Neuronal stem cell (in vitro differentiated cells): ENCODE results near the gene PTPRM.
A peak's percentile ranks its signal among the peaks of the same experiment; 100 is the strongest.

Experiments
- DNase-seq: peaks from one replicate; pipeline ENCODE4 v3.0.0-alpha.2; 2013; ENCODE audit warnings: low spot score
- H2AFZ ChIP-seq: one replicate; pipeline ENCODE4 v1.6.1; 2013; ENCODE audit warnings: mild to moderate bottlenecking, low read length, inconsistent platforms
- H2AK5ac ChIP-seq: 2 replicates; pipeline ENCODE4 v1.6.1; 2013; ENCODE audit warnings: low read depth, mild to moderate bottlenecking, inconsistent platforms, low read length, moderate library complexity, mixed read lengths
- H2BK120ac ChIP-seq: 2 replicates; pipeline ENCODE4 v1.6.1; 2013; ENCODE audit warnings: low read depth, mild to moderate bottlenecking, inconsistent platforms, low read length, moderate library complexity, mixed read lengths
- H2BK12ac ChIP-seq: one replicate; pipeline ENCODE4 v1.6.1; 2013; ENCODE audit warnings: low read length, inconsistent platforms
- H2BK15ac ChIP-seq: 2 replicates; pipeline ENCODE4 v1.6.1; 2013; ENCODE audit warnings: mild to moderate bottlenecking, low read length, inconsistent platforms, mixed read lengths
- H2BK5ac ChIP-seq: one replicate; pipeline ENCODE4 v1.6.1; 2013; ENCODE audit warnings: inconsistent platforms, mild to moderate bottlenecking, low read length, moderate library complexity
- H3K14ac ChIP-seq: one replicate; pipeline ENCODE4 v1.6.1; 2013; ENCODE audit warnings: low read length, inconsistent platforms
- H3K18ac ChIP-seq: 2 replicates; pipeline ENCODE4 v1.6.1; 2013; ENCODE audit warnings: low read length, inconsistent platforms
- H3K23ac ChIP-seq: 2 replicates; pipeline ENCODE4 v1.6.1; 2013; ENCODE audit warnings: low read depth, mild to moderate bottlenecking, mixed read lengths, low read length, inconsistent platforms; ENCODE audit not compliant: poor library complexity
- H3K27ac ChIP-seq: replicated peaks from 3 replicates; pipeline ENCODE4 v1.5.1; 2013; ENCODE audit warnings: low read length, inconsistent platforms
- H3K27me3 ChIP-seq, 3 experiments: 2 replicates each; pipeline ENCODE4 v1.6.1; 2013; ENCODE audit warnings: low read length in 3 of 3, mild to moderate bottlenecking in 2 of 3, inconsistent platforms in 1 of 3, low read depth in 1 of 3, mixed read lengths in 1 of 3, moderate library complexity in 1 of 3; ENCODE audit not compliant: control insufficient read depth in 3 of 3, insufficient read depth in 3 of 3
- H3K36me3 ChIP-seq, 2 donors: replicated peaks in 1 of 2; 2 replicates each; pipeline ENCODE4 v1.6.1; 2013; ENCODE audit warnings: low read length in 2 of 2; ENCODE audit not compliant: control insufficient read depth in 2 of 2, insufficient read depth in 2 of 2
- H3K4ac ChIP-seq: 2 replicates; pipeline ENCODE4 v1.6.1; 2013; ENCODE audit warnings: inconsistent platforms, mild to moderate bottlenecking, low read length, moderate library complexity
- H3K4me1 ChIP-seq, 2 donors: 1 replicate in 1 of 2; 2 replicates in 1 of 2; pipeline ENCODE4 v1.6.1; 2013; ENCODE audit warnings: low read length in 2 of 2, low read depth in 1 of 2; ENCODE audit not compliant: control insufficient read depth in 2 of 2, insufficient read depth in 1 of 2
- H3K4me2 ChIP-seq: one replicate; pipeline ENCODE4 v1.6.1; 2013; ENCODE audit warnings: mild to moderate bottlenecking, low read length, inconsistent platforms; ENCODE audit not compliant: insufficient read depth, poor library complexity, severe bottlenecking
- H3K4me3 ChIP-seq, 2 donors: 2 replicates each; pipeline ENCODE4 v1.5.1; 2013; ENCODE audit warnings: low read length in 2 of 2, mild to moderate bottlenecking in 2 of 2, inconsistent platforms in 1 of 2, moderate library complexity in 1 of 2
- H3K79me1 ChIP-seq: one replicate; pipeline ENCODE4 v1.6.1; 2013; ENCODE audit warnings: low read depth, mild to moderate bottlenecking, inconsistent platforms, low read length, moderate library complexity
- H3K9ac ChIP-seq: one replicate; pipeline ENCODE4 v1.6.1; 2013; ENCODE audit warnings: mild to moderate bottlenecking, low read depth, low read length, inconsistent platforms; ENCODE audit not compliant: poor library complexity
- H3K9me3 ChIP-seq, 2 donors: replicated peaks in 1 of 2; 2 replicates each; pipeline versions ENCODE3 to v1.6.1; 2013; ENCODE audit warnings: low read length in 2 of 2, mild to moderate bottlenecking in 2 of 2, inconsistent platforms in 1 of 2, low read depth in 1 of 2, mixed read lengths in 1 of 2, moderate library complexity in 1 of 2; ENCODE audit not compliant: control insufficient read depth in 2 of 2, insufficient read depth in 1 of 2
- H4K8ac ChIP-seq: one replicate; pipeline ENCODE4 v1.6.1; 2013; ENCODE audit warnings: low read depth, mild to moderate bottlenecking, inconsistent platforms, low read length, moderate library complexity
- H4K91ac ChIP-seq: one replicate; pipeline ENCODE4 v1.6.1; 2013; ENCODE audit warnings: low read length, low read depth, mild to moderate bottlenecking, inconsistent platforms; ENCODE audit not compliant: poor library complexity
- WGBS, 2 donors: extraction: QIAGEN DNeasy Blood & Tissue Kit; methylation state at CpG; one replicate each; pipeline ENCODE4 v1.1.7; 2013; ENCODE audit warnings: missing lambda C conversion rate in 2 of 2, mixed read lengths in 1 of 2; ENCODE audit not compliant: insufficient read length in 2 of 2, insufficient replicate concordance in 1 of 2; ENCODE audit errors: extremely low coverage in 2 of 2; 5-methylcytosine and 5-hydroxymethylcytosine counted together

PTPRM gene

DNA sequence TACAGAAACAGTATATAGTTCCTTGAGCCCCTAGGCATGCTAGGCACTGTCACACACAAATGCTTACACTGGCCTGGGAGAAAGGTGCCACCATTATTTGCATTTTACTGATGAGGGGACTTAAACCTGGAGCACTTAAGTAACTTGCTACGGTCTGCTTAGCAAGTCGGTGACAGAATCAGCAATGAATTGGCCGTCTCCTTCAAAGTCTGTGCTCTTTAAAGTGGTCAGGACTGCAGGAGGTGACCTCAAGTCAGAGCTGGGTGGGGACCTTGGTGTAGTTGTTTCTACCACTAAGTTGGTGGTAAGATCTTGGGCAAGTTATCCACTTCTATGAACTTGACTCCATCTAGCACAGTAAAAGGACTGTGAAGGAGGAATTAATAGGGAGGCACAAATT, 34.8 kb downstream of the PTPRM start:
- no CpG with 5 or more reads among the region's 3 CpGs for WGBS, 2 donors

DNA sequence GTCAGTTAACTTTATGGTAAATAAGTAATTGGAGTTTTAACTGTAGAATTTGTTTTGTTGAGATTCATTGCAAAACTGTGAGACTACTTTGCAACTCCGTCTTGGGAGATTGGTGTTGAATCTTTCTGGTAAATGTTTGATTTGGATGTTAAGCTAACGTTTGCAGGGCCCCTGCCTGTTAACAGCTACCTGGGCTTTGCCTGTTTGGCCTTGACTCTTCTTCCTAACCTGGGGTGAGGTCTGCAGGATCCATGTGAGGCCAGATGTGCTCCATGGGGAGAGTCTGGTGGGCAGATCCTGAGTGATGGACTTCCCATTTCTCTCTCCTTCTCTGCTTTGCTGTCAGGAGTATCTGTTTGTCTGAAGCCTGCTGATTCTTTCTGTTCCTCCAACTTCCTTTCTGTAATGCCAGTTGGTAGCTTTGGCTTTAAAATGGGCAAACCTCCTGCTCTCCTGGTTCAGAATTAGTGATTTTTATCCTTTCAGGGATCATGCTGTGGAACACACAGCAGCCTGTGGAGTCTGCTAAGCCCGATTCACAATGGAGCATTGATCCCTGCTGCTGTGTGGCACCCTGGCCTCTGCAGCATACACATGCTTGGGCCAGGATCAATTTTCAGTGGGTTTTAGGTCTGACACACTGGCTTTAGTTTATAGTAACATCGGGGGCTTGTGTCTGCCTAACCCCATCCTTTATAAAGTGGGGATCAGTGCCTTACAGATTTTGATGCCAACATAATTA, 36.3 kb downstream of the PTPRM start:
- no peak overlapping the region for H2AFZ ChIP-seq
- no peak overlapping the region for H3K4me3 ChIP-seq
- no peaks in the 10 kb centered on the region for H3K9me3 ChIP-seq
- H3K9ac ChIP-seq: no peak overlapping the region
- no peak overlapping the region for H3K23ac ChIP-seq
- H3K36me3 ChIP-seq: no peaks in the 10 kb centered on the region
- no peaks in the 10 kb centered on the region for H3K79me1 ChIP-seq
- WGBS, 2 donors: no CpG with 5 or more reads among the region's 4 CpGs
- no peak overlapping the region for H4K91ac ChIP-seq
- no peak overlapping the region for H2BK5ac ChIP-seq
- no peak overlapping the region for H4K8ac ChIP-seq
- H2AK5ac ChIP-seq: no peak overlapping the region
- DNase-seq: no peak
- no peak overlapping the region for H3K14ac ChIP-seq
- no peak overlapping the region for H3K27ac ChIP-seq
- no peak overlapping the region for H2BK120ac ChIP-seq
- H3K4ac ChIP-seq: no peak overlapping the region
- H2BK12ac ChIP-seq: no peak overlapping the region
- no peak overlapping the region for H3K4me2 ChIP-seq
- peak overlapping the region; percentile 62 for H3K18ac ChIP-seq
- no peak overlapping the region for H2BK15ac ChIP-seq
- H3K4me1 ChIP-seq: peaks cover 2 to 13% of the 10 kb centered on the region in 2 donors
- no peaks in the 10 kb centered on the region for H3K27me3 ChIP-seq

More for the DNA sequence above, 34.8 kb downstream of the PTPRM start:
- Histone ChIP-seq H3K27me3 (no peaks in the 10 kb centered on the region), H3K4ac (no peak overlapping the region), H3K23ac (no peak overlapping the region), H4K8ac (no peak overlapping the region), H3K4me2 (no peak overlapping the region), H3K4me3 (no peak overlapping the region), H3K4me1 (peaks cover 2 to 10% of the 10 kb centered on the region in 2 donors), H3K9me3 (no peaks in the 10 kb centered on the region), H3K36me3 (no peaks in the 10 kb centered on the region), H2AK5ac (no peak overlapping the region), H3K18ac (no peak overlapping the region), H3K79me1 (no peaks in the 10 kb centered on the region), H2AFZ (no peak overlapping the region), H2BK15ac (no peak overlapping the region), H3K27ac (no peak overlapping the region), H2BK120ac (no peak overlapping the region), H3K14ac (no peak overlapping the region), H2BK5ac (no peak overlapping the region), H3K9ac (no peak overlapping the region), H4K91ac (no peak overlapping the region), H2BK12ac (no peak overlapping the region)
- no peak for DNase-seq

DNA sequence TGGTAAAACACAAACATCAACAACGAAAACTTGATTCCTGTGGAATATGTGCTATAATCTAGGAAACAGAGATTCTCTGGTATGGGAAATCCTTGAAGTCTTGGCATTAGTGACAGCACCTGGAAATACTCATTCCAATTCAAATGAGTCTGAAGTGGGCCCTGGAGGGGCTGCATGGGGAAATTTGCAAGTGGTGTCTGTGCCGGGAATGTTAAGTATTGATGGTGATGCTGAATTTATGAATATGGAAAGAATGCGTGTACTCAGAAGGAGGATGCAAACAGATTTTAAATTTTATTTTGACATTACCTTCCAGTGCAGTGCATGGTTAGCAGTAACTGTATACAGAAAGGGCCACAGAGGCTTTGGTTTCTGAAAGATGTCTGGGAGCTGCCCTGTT, 37.2 kb downstream of the PTPRM start:
- no peak overlapping the region for H3K9ac ChIP-seq
- H4K91ac ChIP-seq: no peak overlapping the region
- H3K4me1 ChIP-seq: peaks cover 2 to 16% of the 10 kb centered on the region in 2 donors
- no peak overlapping the region for H3K23ac ChIP-seq
- no peak overlapping the region for H2BK5ac ChIP-seq
- H3K4ac ChIP-seq: no peak overlapping the region
- no peak overlapping the region for H2AFZ ChIP-seq
- no peaks in the 10 kb centered on the region for H3K27me3 ChIP-seq
- no peak overlapping the region for H2BK12ac ChIP-seq
- no CpG with 5 or more reads among the region's 3 CpGs for WGBS, 2 donors
- H2BK120ac ChIP-seq: no peak overlapping the region
- H3K4me2 ChIP-seq: no peak overlapping the region
- H3K9me3 ChIP-seq: no peaks in the 10 kb centered on the region
- H4K8ac ChIP-seq: no peak overlapping the region
- H3K27ac ChIP-seq: no peak overlapping the region
- H3K4me3 ChIP-seq: no peak overlapping the region
- no peak for DNase-seq
- no peak overlapping the region for H2AK5ac ChIP-seq
- H3K14ac ChIP-seq: no peak overlapping the region
- no peaks in the 10 kb centered on the region for H3K79me1 ChIP-seq
- H2BK15ac ChIP-seq: no peak overlapping the region
- H3K36me3 ChIP-seq: no peaks in the 10 kb centered on the region
- H3K18ac ChIP-seq: no peak overlapping the region

DNA sequence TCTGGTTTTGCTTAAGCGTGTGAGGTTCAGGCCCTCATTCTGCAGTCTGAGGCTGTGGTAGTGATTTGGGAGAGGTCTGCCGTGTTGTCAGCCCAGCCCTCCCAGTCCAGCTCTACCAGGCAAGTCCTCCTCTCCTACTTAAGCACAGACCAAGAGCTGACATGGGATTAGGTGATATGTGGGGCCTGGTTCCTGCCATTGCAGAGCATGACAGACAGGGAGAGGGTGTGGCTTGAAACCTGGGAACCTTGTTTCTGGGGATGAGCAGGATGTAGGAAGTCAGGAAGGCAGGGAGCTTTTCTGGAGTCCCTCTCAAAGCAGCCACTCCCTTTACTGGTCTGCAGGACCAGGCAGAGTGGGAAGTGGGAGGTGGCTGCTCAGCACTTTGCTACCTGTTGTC, 38.6 kb downstream of the PTPRM start:
- Histone ChIP-seq H2BK120ac (no peak overlapping the region), H2AFZ (no peak overlapping the region), H3K4me2 (no peak overlapping the region), H3K14ac (no peak overlapping the region), H3K9ac (no peak overlapping the region), H3K27ac (no peak overlapping the region), H4K91ac (no peak overlapping the region), H3K4me1 (peaks cover 2 to 15% of the 10 kb centered on the region in 2 donors), H3K9me3 (no peaks in the 10 kb centered on the region), H3K4me3 (no peak overlapping the region), H2BK12ac (no peak overlapping the region), H3K23ac (no peak overlapping the region), H4K8ac (no peak overlapping the region), H2AK5ac (no peak overlapping the region), H2BK15ac (no peak overlapping the region), H3K18ac (no peak overlapping the region), H3K4ac (no peak overlapping the region), H3K27me3 (no peaks in the 10 kb centered on the region), H3K36me3 (no peaks in the 10 kb centered on the region), H3K79me1 (no peaks in the 10 kb centered on the region), H2BK5ac (no peak overlapping the region)
- WGBS, 2 donors: no CpG with 5 or more reads among the region's 2 CpGs
- no peak for DNase-seq
